ENCODE data around the gene PDLIM1. TPM values are rescaled to one million over a fixed set of nuclear protein-coding genes. Genes with fewer than 3 reads are reported as not detected.

The PDLIM1 gene
- polyA plus RNA-seq, 1 experiment: 141 TPM

DNA sequence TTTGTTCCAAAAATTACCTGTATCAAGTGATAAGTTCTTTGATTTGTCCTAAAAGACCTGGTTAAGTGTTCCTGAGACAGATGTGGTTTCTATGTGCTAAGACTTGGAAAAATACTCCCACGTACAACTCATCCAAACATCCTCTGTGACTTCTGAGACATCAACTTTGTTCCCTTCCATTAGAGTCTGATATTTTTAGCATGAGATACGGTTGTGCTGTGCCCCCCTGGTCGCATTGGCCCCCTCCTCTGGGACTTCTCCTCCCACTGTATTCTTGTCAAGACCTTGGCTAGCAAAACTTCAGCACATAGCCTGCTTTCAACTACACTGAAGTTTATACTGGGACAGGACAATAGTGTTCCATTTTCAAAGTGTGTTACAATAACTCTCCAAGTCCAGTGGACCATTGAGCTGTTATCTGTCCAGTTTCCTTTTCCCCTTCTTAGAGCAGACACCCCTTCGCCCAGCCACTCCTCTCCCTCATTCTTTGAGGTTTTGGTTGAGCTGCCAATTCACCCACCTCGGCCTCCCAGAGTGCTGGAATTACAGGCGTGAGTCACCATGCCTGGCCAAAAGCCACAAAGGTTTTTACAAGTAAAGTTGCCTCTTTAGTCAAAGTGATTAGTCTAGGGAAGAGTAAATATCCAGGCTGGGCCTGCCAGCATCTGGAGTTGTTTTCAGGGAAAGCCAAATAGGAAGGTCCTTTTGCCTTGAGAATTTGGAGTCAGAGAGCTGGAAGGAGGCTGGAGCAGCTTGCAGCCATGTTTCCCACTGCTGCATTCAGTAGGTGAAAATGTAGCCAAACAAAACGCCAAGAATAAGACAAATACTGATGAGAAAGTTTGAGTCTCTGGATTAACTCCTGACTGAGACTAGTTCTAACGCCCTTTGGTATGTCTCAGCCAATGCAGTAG is 17.8 kb upstream of the PDLIM1 start:
- POLR2A ChIA-PET: interaction anchor here (0.6 to 0.8 kb wide), 2 partner anchors 11 to 47 kb away, joined by 3 read pairs; no protein-coding TSS in a partner anchor
- Histone ChIP-seq H3K4me3 (ENCODE audit: low read depth, low read length) (no peak overlapping the region), H3K36me3 (ENCODE audit: control insufficient read depth, insufficient read depth, low read length) (no peaks in the 10 kb centered on the region), H3K27me3 (ENCODE audit: control insufficient read depth, insufficient read depth, low read length) (peaks cover 3% of the 10 kb centered on the region; the same call in 1 of the 2 replicates)
- CTCF ChIA-PET: interaction anchor here (0.5 to 1.3 kb wide), 4 partner anchors 46 to 130 kb away, joined by 3 to 4 read pairs (median 4); no protein-coding TSS in a partner anchor
- TF ChIP-seq, protein P1, sequence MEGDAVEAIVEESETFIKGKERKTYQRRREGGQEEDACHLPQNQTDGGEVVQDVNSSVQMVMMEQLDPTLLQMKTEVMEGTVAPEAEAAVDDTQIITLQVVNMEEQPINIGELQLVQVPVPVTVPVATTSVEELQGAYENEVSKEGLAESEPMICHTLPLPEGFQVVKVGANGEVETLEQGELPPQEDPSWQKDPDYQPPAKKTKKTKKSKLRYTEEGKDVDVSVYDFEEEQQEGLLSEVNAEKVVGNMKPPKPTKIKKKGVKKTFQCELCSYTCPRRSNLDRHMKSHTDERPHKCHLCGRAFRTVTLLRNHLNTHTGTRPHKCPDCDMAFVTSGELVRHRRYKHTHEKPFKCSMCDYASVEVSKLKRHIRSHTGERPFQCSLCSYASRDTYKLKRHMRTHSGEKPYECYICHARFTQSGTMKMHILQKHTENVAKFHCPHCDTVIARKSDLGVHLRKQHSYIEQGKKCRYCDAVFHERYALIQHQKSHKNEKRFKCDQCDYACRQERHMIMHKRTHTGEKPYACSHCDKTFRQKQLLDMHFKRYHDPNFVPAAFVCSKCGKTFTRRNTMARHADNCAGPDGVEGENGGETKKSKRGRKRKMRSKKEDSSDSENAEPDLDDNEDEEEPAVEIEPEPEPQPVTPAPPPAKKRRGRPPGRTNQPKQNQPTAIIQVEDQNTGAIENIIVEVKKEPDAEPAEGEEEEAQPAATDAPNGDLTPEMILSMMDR (IDR thresholded peaks at IDR 0.05; ENCODE audit: insufficient read depth, low read depth, low read length): no peak
- DNase-seq (ENCODE audit: low read depth): peak; percentile 95

DNA sequence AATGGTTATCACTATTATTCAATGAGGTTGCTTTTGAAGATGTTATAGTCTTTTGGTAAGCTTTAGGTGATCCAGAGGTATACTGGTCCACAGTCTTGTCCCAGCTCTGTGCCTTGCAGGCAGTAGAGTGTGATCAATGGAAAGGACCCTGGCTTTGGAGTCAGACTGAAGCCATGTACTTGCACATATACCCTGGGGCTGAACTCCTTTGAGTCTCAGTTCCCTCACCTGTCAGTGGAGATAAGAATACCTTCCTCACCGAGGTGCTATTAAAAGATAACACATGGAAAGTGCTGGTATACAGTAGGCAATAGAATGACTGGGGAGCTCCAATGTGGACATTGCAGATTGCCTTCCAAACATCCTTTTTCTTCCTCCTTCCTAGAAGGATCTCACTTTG is 16.0 kb upstream of the PDLIM1 start:
- POLR2A ChIA-PET: no interaction called here
- TF ChIP-seq, protein P1 (IDR thresholded peaks at IDR 0.05; ENCODE audit: insufficient read depth, low read depth, low read length): no peak
- no peak for DNase-seq (ENCODE audit: low read depth)
- Histone ChIP-seq H3K36me3 (ENCODE audit: control insufficient read depth, insufficient read depth, low read length) (no peaks in the 10 kb centered on the region), H3K4me3 (ENCODE audit: low read depth, low read length) (no peak overlapping the region), H3K27me3 (ENCODE audit: control insufficient read depth, insufficient read depth, low read length) (peaks cover 3% of the 10 kb centered on the region)
- CTCF ChIA-PET: no interaction called here

DNA sequence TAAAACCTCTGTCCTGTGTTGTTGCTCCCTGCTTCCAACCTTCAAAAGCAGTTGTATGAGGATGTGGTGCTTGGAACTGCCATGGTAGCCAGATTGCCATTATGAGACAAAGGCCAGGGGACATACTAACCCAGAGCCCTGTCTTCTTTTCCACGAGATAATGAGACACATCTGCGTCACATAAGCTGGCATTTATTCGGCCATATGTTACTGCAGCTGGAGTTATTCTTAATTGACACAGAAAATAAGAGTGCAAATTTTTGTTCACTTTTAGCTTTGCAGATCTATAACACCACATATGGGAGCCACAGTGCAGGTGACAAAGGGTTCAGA is 15.5 kb upstream of the PDLIM1 start:
- no peak for DNase-seq (ENCODE audit: low read depth)
- TF ChIP-seq, protein P1 (IDR thresholded peaks at IDR 0.05; ENCODE audit: insufficient read depth, low read depth, low read length): no peak
- POLR2A ChIA-PET: no interaction called here
- Histone ChIP-seq H3K4me3 (ENCODE audit: low read depth, low read length) (no peak overlapping the region), H3K27me3 (ENCODE audit: control insufficient read depth, insufficient read depth, low read length) (peaks cover 3% of the 10 kb centered on the region), H3K36me3 (ENCODE audit: control insufficient read depth, insufficient read depth, low read length) (no peaks in the 10 kb centered on the region)
- CTCF ChIA-PET: no interaction called here

DNA sequence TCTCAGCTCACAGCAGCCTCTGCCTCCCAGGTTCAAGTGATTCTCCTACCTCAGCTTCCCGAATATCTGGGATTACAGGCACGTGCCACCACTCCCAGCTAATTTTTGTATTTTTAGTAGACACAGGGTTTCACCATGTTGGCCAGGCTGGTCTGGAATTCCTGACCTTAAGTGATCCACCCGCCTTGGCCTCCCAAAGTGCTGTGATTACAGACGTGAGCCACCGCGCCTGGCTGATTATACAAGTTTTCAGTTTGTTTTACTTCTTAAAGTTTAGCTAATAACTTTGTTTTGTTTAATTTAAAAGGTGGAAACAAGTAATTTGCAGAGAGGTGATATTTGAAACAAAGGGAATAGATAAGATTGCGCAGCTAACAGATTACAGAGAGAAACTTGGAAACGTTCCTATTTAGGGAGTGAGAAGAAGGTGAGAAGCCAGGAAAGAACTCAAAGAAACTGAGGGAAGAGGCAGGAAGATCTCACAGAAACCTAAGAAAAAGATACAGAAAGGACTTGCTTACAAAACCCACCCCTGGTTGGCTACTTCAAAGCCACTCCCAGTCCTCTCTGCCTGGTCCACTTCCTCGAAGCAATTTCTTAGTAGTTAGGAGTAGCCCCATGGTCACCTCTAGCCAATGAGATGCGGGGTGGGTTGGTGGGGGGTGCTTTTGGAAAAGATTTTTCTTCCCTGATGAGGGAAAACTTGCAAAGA is 15.0 kb upstream of the PDLIM1 start:
- no peak overlapping the region for H3K4me3 ChIP-seq (ENCODE audit: low read depth, low read length)
- TF ChIP-seq, protein P1 (IDR thresholded peaks at IDR 0.05; ENCODE audit: insufficient read depth, low read depth, low read length): no peak
- ChIA-PET CTCF (no interaction called here), POLR2A (no interaction called here)
- DNase-seq (ENCODE audit: low read depth): no peak
- peaks cover 3% of the 10 kb centered on the region for H3K27me3 ChIP-seq (ENCODE audit: control insufficient read depth, insufficient read depth, low read length)
- no peaks in the 10 kb centered on the region for H3K36me3 ChIP-seq (ENCODE audit: control insufficient read depth, insufficient read depth, low read length)

DNA sequence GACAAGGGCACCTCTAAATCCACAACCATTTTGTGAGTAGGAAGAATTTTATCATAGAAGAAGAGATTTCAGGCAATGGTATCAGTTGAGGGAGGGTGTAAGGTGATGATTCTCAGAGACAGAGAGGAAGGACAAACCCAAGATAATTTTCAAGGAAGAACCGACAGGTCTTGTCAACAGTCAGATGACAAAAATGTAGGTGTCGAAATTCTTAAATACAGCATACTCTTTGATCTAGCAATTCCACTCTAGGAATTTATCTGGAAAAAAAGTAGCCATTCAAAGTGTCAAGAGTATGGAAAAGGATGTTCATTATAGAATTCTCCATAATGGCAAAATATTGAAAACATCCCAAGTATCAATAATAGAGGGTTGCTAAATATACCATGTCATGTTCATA is 14.2 kb upstream of the PDLIM1 start:
- Histone ChIP-seq H3K4me3 (ENCODE audit: low read depth, low read length) (no peak overlapping the region), H3K36me3 (ENCODE audit: control insufficient read depth, insufficient read depth, low read length) (no peaks in the 10 kb centered on the region), H3K27me3 (ENCODE audit: control insufficient read depth, insufficient read depth, low read length) (no peaks in the 10 kb centered on the region; the same call in none of the 2 replicates)
- DNase-seq (ENCODE audit: low read depth): no peak
- TF ChIP-seq, protein P1 (IDR thresholded peaks at IDR 0.05; ENCODE audit: insufficient read depth, low read depth, low read length): no peak
- ChIA-PET CTCF (no interaction called here), POLR2A (no interaction called here)
